Medulla oblongata (tissue), 1 donor: ENCODE data around the gene ATRNL1.
"Not testable (repeated sequence)": the region's sequence is repeated elsewhere in the genome, so short reads cannot be mapped to it uniquely, and the experiment has no call there.

Source experiments
- DNase-seq: peaks from one replicate; pipeline ENCODE4 v3.0.0-alpha.2; 2015; ENCODE audit errors: extremely low spot score

Gene ATRNL1

DNA sequence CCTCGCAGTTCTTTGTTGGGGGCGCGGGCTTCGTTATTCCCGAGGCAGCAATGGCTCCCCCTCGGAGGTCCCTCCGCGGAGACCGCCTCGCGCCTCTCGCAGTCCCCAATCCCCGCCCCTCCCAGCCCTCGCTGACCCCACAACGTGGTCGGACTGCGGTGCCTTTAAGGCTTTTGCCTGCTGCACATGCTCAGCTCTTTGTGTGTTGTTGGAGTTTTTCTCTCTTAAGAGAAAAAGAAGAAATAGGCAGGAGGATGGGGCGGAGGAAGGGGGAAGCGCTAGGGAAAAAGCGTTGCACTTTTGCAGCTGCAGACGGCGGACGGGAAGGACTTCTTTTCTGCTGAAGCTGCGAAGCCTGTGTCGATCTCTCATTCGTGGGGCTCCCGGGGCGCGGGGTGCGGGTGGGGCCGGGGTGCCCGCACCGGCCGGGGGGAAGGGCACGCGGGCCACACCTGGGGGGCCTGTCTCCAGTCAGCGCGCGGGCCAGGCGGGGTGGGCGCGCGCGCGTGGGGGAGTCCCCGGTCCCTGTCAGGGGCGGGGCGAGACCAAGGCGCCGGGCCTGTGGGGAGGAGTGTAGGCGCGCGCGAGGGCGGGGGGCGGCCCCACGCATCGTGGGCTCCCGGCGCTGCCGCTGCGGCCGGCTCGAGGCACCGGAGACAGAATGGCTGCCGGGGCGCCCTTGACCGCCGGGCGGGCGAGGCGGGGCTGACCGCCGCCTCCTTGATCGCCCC is 445 bp upstream of the ATRNL1 start:
- peak; percentile 35 for DNase-seq

DNA sequence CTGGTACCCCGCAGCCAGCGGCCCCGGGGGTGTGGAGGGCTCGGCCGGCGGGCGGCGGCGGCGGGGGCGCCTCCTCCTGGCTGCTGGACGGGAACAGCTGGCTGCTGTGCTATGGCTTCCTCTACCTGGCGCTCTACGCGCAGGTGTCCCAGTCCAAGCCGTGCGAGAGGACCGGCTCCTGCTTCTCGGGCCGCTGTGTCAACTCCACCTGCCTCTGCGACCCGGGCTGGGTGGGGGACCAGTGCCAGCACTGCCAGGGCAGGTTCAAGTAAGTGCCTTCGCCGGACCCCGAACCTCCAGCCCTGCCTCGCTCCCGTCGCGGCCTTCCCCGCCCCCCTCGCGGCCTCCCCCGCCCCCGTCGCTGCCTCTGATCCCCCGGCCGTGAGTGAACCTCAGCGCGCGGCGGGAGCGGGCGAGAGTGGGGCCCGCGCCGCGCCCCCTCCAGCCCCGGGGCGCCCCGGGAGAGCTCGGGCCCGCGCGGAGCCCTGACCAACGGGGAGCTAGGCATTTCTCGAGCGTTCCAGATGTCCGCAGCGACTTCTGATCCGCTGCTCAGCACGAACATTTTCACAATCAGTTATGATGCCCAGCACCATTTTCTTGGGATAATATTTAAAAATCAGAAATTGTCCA is 727 bp downstream of the ATRNL1 start:
- peak; percentile 6 for DNase-seq

DNA sequence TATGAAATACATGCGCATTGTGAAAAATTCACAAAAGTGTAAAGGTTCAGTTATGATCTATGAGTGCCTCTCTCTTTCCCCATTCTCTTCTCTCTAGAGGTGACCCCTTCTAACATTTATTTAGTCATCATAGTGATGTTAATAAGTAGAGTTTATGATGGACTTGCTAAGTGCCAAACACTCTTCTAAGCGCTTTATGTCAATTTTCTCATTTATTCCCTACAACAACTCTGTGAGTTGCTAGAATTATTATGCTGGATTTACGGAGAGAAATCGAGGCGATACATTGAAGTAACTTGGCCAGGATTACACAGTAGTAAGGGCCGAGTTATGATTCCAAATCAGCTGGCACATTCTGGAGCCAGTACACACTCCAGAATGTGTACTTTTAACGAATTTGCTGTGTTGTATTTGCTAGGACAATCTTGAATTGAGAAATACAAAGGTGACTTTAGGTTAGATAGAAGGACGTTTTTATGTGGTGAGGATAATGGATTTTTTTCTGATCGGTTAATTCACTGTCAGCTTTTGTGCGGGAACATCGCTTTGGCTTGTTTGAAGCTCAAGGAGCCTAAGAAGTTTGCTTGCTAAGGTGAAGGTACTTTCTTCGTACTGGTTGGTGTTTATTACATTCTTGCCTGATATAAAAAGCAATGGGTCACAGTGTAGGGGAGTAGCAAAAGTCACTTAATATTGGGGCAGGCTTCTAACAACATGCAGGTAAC is 1.4 kb downstream of the ATRNL1 start:
- DNase-seq, result peak; percentile 3

DNA sequence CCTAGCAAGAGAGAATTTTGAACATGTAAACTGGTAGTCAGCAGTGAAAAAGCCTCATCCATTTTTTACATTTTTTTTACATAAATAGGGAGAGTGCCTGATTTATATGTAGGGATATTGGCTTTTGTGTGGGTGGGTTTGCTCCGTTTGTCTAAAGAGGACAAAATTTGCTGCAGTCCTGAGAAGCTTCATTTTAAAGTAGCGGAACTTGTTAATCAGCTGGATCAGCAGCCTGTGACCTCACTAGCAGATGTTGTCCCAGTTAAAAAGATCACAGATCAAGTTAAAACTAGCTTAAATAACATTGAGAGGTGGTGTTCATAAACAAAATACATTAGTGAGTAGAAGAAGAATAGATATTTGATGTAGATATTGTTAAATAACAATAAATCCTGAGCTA is 2.6 kb downstream of the ATRNL1 start:
- no peak for DNase-seq

DNA sequence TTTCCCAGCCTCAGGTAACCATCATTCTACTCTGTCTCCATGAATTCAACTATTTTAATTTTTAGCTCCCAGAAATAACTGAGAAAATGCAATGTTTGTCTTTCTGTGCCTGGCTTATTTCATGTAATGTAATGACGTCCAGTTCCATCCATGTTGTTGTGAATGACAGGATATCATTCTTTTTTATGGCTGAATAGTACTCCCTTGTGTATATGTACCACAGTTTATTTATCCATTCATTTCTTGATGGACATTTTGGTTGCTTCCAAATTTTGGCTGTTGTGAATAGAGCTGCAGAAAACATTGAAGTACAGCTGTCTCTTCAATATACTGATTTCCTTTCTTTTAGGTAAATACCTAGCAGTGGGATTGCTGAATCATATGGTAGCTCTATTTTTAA is 10.5 kb downstream of the ATRNL1 start:
- DNase-seq, result no peak

DNA sequence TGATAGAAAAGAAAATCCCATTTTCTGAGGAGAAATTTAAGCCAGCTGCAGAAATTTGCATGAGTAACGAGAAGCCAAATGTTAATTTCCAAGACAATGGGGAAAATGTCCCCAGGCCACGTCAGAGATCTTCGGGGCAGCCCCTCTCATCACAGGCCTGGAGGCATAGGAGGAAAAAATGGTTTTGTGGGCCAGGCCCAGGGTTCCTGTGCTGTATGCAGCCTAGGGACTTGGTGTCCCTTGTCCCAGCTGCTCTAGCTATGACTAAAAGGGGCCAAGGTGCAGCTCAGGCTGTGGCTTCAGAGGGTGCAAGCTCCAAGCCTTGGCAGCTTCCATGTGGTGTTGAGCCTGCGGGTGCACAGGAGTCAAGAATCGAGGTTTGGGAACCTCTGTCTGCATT is 12.2 kb downstream of the ATRNL1 start:
- not testable (repeated sequence) for DNase-seq

DNA sequence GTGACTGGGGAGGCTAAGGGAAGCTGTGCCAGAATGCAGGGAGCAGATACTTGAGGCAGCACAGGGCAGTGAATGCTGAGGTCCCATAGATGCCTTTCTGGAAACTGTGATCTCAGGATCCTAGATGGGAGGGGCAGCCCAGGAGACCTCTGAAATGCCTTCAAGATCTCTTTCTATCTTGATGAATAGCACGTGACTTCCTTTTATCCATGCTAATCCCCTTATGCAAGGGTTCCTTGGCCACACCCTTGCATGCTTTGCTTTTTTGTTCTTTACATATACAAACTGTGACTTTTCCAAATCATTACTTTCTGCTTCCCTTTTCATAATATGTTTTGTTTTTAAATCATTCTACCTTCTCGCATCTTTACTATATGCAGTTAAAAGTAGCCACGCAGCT is 14.7 kb downstream of the ATRNL1 start:
- DNase-seq, result no peak

DNA sequence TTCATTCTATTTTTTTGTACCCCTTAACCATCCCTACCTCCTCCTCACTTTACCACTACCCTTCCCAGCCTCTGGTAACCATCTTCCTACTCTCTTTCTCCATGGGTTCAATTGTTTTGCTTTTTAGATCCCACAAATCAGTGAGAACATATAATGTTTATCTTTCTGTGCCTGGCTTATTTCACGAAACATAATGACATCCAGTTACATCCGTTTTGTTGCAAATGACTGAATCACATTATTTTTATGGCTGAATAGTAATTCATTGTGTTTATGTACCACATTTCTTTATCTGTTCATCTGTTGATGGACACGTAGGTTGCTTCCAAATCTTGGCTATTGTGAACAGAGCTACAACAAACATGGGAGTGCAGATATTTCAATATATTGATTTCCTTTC is 24.1 kb downstream of the ATRNL1 start:
- DNase-seq, result no peak

DNA sequence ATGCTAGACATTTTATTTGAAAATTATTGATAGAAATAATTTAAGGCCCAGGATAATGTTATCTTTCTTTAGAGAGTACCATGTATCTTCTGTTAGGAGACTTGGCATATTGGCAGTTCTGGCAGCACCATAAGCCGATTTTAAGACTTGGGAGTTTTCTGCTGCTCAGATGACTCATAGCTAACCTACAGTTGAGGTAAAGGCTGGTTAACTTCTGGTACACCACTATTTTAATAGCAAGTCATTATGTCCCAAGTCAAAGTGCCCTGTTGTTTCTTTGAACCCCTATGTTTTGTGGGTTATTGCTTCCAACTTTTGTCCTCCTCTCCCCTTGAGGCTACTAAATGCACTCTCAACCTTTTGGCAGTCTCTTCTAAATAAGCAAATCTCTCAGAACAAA is 25.2 kb downstream of the ATRNL1 start:
- DNase-seq, result no peak

DNA sequence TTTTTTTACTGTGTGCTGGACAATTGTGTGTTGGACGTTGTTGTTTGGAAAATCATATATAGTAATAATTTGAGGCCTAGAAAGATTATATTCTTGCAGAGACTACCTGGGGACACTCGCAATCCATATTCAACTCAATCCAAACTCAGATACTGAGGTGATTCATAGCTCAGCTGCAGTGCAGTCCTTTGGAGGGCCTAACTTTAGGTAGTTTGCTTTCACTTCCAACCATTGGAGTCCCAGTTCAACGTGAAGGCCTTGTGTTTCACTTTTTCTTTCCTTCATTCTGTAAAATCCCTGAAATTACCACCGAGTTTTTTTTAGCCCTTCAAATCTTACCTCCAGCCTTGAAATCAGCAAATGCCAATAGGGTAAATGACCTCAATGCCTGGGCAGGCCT is 32.3 kb downstream of the ATRNL1 start:
- DNase-seq, result no peak

DNA sequence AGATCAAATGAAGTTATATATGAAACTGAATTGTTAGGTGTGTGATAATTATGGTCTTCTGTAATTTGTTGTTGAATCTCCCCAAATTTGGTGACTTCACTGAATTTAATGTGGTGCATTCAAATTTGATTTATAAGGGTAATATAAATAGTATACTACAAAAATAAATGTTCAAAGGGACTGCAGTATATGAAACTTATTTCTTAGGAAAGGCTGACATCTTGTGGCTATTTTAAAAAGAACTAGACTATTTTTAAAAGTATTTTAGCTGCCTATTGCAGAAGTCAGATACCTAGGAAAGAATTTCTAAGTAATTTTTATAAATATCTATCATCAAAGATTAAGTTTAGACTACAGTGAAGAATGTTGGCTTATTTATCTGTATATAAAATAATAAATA is 36.6 kb downstream of the ATRNL1 start:
- peak; percentile 46 for DNase-seq

DNA sequence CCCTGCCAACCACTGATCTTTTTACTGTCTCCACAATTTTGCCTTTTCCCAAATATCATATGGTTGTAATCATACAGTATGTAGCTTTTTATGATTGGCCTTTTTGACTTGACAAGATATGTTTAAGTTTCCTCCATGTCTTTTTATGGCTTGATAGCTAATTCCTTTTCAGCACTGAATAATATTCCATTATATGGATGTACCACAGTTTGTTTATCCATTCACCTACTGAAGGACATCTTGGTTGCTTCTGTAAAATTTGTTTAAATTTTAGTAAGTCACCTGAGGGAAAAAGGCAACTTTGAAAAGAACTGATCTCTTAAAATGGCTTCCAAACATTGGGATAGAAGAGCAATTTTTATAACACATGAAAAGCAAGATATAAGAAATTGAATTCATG is 43.5 kb downstream of the ATRNL1 start:
- no peak for DNase-seq

DNA sequence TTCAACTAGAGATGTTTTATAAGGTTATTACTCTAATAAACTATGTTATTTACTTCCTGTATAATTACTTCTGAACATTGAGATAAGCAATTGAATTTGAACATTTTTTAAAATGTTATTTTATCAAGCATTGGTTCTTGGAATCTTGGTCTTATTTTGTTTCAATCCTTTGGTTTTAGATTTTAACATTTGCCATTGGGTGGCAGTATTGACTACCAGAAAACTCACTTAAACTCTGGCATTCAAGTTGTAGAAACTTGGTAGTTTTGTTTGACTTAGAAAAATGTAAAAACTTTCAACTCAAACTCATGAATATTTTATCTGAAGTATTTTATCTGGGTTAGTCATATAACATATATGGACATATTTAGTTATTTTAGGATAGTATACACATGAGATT is 48.1 kb downstream of the ATRNL1 start:
- DNase-seq, result peak; percentile 43

DNA sequence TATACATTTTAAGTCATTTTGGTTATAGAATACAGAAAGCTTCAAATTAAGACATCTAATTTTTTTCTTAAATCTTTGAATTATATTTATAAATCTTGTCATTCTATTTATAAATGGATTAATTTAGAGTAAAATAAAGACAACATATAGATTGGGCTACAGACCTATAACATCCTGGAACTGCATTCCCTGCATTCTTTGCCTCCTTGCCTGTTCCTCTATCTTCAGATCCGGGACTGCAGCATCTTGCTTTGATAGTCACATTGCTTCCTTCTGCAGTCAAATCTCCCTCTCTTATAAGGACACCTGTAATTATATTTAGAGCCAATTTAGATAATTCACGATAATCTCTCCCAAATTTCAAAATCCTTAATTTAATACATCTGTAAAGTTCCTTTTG is 64.2 kb downstream of the ATRNL1 start:
- no peak for DNase-seq

DNA sequence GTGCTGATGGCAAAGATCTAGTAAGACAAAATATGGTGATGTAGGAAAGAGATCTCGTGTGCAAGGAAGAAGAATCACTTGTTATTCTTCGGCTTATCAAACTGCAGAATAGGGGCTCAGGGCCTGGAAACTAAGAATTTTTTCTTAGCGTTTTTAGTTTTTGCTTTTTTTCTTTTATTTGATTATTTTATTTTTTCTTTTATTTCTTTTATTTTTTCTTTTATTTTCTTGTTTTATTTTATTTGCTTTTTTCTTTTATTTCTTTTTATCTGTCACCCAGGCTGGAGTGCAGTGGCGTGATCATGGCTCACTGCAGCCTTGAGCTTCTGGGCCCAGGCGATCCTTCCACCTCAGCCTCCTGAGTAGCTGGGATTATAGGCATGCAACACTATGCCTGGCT is 70.0 kb downstream of the ATRNL1 start:
- DNase-seq, result no peak

DNA sequence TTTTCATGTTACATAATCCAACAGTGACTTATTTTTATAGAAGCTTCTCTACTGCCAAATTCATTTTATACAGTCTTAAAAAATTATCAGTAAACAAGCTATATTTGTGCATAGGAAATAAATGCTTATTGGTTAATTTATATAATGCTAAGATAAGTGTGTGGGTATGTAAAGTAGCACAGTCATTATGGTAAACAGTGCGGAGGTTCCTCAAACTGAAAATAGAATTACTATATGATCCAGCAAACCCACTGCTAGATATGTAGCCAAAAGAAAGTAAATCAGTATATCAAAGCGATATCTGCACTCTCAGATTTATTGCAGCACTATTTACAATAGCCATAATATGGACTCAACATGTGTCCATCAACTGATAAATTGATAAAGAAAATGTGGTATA is 71.1 kb downstream of the ATRNL1 start:
- no peak for DNase-seq

DNA sequence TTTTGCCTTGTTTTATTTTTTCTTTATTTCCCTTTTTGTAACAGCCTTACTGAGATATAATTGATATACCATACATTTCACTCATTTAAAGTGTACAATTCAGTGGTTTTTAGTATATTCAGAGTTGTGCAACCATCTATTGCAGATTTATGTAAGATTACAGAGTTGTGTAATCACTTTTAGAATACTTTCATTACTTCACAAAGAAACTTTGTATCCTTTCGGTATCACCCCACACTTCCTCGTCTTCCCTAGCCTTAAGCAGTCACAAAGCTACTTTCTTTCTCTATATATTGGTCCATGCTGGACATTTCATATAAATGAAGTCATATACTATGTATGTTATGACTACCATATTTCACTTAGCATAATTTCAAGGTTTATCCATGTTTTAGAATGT is 74.6 kb downstream of the ATRNL1 start:
- no peak for DNase-seq

DNA sequence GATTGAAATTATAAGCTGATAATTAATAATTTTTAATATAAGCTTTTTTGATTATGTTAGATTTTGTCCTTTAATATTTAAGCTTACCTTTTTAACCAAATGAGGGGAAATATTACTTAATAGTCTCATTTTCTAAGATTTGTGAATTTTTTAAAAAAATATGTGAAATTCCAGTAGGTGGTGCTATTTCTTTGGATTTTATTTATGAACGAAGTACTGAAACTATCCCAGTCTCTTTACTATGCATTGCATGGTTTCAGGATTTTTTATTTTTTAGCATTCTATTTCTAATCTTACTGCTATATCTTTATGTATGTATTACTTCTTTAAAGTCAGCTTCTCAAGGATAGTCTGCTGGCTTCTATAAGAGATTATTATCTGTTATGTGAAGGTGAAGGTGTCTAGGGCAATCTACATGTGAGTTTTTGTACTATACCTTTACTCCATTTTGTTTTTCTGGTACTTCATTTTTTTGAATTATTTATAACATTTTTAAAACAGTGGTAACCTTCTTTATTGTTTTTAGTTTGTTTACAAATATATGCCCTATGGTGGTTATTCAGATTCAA is 78.3 kb downstream of the ATRNL1 start:
- DNase-seq, result peak; percentile 4

DNA sequence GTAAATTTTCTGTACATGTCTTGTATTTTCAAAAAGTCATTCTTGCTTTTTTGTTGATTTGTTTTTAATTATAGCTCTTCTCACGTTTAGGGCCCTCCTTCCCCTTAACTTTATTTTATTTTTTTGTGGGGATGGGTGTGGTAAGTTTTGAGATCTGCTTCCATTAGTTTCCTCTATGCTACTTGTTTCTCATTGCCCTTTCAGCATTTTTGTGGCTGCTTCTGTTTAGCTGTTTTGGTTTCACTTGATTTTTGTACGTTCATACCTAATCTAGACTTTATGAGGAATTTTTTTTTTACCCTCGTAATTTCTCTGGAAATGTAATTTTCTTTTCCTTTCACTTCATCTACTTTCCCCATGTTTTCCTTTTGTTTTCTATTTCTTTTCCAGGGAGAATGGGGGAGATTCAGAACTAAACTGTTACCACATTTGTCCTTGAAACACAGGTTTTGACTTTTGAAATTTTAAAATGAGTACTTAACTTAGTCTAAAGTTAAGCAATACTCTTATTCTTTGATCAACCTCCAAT is 80.8 kb downstream of the ATRNL1 start:
- no peak for DNase-seq

DNA sequence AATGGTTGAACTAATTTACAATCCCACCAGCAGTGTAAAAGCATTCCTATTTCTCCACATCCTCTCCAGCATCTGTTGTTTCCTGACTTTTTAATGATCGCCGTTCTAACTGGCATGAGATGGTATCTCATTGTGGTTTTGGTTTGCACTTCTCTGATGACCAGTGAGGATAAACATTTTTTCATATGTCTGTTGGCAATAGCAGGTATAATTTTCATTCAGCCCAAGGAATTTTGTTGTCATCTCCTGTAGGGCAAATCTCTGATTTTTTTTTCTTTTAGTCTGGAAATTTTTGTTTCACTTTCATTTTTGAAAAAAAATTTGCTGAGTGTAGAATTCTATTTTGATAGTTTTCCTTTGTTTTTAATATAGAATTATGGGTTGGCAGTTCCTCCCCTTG is 114.1 kb downstream of the ATRNL1 start:
- not testable (repeated sequence) for DNase-seq

DNA sequence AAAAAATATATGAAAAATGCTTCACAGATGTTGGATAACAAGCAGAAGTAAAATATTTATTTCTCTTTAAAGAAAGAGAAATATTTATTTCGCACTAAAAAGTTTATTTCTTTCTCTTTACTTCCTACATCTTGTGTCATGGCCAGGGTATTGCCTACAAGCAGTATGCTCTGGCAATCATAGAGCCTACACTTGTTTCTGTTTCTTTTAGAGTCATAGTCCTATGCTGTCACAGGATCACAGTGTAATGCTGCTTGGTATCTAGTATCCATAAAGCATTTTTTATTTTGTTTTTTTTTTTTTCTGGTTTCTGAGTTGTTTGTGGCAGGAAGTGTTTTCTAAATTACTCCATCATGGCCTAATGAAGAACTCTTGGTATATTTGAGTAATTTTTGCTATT is 116.0 kb downstream of the ATRNL1 start:
- no peak for DNase-seq

DNA sequence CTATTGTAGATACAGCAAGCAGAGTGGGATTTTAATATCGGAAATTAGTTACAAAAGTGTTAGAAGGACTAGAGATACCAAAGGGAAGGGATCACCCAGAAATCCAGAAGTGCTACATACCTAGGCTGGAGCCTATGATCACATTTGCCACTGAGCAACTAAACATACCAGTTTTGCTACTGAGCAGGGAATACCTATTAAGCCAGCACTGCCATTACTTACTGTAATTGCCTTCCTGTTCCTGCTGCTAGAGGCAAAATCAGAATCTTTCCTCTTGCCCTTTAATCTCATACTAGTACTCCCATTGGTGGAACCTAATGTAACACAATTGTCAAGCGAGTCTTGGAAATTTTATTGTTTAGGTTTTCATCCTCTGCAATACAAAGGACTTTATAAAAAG is 121.7 kb downstream of the ATRNL1 start:
- DNase-seq, result no peak

DNA sequence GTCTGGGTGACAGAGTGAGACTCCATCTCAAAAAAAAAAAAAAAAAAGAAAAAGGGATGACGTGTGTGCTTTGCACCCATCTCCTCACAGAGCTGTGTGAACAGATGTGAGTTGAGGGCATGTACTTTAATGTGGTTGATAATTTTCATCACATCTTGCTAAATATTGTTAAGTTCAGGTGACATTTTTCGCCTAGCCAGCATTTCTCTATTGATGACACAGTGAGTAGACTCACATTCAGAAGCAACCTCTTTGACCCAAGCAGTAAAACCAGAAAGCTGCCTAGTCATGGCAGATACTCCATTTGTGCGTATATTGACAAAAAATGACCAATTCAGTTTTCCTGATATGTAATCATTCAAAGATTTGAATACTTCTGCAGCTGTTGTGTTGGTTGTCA is 126.0 kb downstream of the ATRNL1 start:
- no peak for DNase-seq
